Osteoblast (primary cell): ENCODE data around the gene ITPRIPL1. TPM values are rescaled to one million over a fixed set of nuclear protein-coding genes. Genes with fewer than 3 reads are reported as not detected.

Source experiments
- DNase-seq: peaks from one replicate; pipeline ENCODE4 v3.0.0; 2011; ENCODE audit warnings: low spot score, mixed read lengths; ENCODE audit not compliant: insufficient read length; ENCODE audit errors: missing footprints
- H2AFZ ChIP-seq: 2 replicates; pipeline ENCODE4 v1.6.0; 2011; ENCODE audit warnings: mild to moderate bottlenecking, low read length
- H3K27ac ChIP-seq: 2 replicates; pipeline ENCODE4 v1.5.1; 2011; ENCODE audit warnings: mild to moderate bottlenecking, low read depth, low read length, moderate library complexity
- H3K27me3 ChIP-seq: 2 replicates; pipeline ENCODE4 v1.6.0; 2012; ENCODE audit warnings: mild to moderate bottlenecking, control low read depth, inconsistent platforms, low read length, moderate library complexity; ENCODE audit not compliant: insufficient read depth
- H3K36me3 ChIP-seq: 2 replicates; pipeline ENCODE4 v1.5.1; 2011; ENCODE audit warnings: mild to moderate bottlenecking, low read length, control low read depth, moderate library complexity; ENCODE audit not compliant: insufficient read depth
- H3K4me1 ChIP-seq: 2 replicates; pipeline ENCODE4 v1.5.1; 2011; ENCODE audit warnings: mild to moderate bottlenecking, low read length, control low read depth, moderate library complexity; ENCODE audit not compliant: insufficient read depth
- H3K4me2 ChIP-seq: 2 replicates; pipeline ENCODE4 v1.6.0; 2011; ENCODE audit warnings: mild to moderate bottlenecking, low read length; ENCODE audit not compliant: insufficient read depth
- H3K4me3 ChIP-seq: fragments of 200-600 bp; sonication (generic); 3 replicates; pipeline ENCODE4 v1.5.1; 2012; ENCODE audit warnings: mild to moderate bottlenecking, low read length, inconsistent platforms; ENCODE audit not compliant: insufficient read depth
- H3K79me2 ChIP-seq: 2 replicates; pipeline ENCODE4 v1.6.0; 2012; ENCODE audit warnings: mild to moderate bottlenecking, low read length, control low read depth, inconsistent platforms; ENCODE audit not compliant: insufficient read depth
- H3K9me3 ChIP-seq: 2 replicates; pipeline ENCODE4 v1.5.1; 2011; ENCODE audit warnings: low read depth, low read length, control low read depth
- H4K20me1 ChIP-seq: 2 replicates; pipeline ENCODE4 v1.6.0; 2012; ENCODE audit warnings: mild to moderate bottlenecking, low read length, control low read depth; ENCODE audit not compliant: insufficient read depth
- CTCF ChIP-seq: IDR thresholded peaks from 2 replicates; pipeline ENCODE4 v1.5.1; 2011; ENCODE audit warnings: mild to moderate bottlenecking, low read depth, low read length, moderate library complexity; ENCODE audit errors: extremely low read depth
- total RNA-seq: library from RNA; depleted of rRNA; stranded (reverse); fragments of >200 nt; gene quantifications from 2 replicates; pipeline ENCODE4 v1.2.3, GENCODE V29; 2012

The ITPRIPL1 gene
- total RNA-seq, 1 donor: 1.4 TPM

DNA sequence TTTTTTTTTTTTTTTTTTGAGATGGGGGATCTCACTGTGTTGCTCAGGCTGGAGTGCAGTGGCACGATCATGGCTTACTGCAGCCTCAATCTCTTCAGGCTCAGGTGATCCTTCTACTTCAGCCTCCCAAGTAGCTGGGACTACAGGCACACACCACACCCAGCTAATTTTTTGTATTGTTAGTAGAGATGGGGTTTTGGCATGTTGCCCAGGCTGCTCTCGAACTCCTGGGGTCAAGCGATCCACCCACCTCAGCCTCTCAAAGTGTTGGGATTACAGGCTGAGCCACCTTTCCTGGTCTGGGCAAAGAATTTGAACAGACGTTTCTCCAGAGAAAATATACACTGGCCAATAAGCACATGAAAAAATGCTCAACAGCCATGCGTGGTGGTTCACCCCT is 16.9 kb upstream of the ITPRIPL1 start:
- TF ChIP-seq CTCF: no peak
- H3K27me3 ChIP-seq: no peaks in the 10 kb centered on the region
- peaks cover 2% of the 10 kb centered on the region for H3K36me3 ChIP-seq
- H3K9me3 ChIP-seq: no peaks in the 10 kb centered on the region
- no peak overlapping the region for H3K4me2 ChIP-seq
- no peak overlapping the region for H3K4me3 ChIP-seq
- H2AFZ ChIP-seq: no peak overlapping the region
- H3K79me2 ChIP-seq: peaks cover 19% of the 10 kb centered on the region
- no peak for DNase-seq
- peaks cover 14% of the 10 kb centered on the region for H3K4me1 ChIP-seq
- H3K27ac ChIP-seq: no peak overlapping the region
- H4K20me1 ChIP-seq: peaks cover 6% of the 10 kb centered on the region

GRCh38 chr2:96315005-96315399 is 10.1 kb upstream of the ITPRIPL1 start:
- Histone ChIP-seq H3K4me2 (peak overlapping the region; percentile 79), H3K36me3 (no peaks in the 10 kb centered on the region), H2AFZ (no peak overlapping the region), H3K79me2 (no peaks in the 10 kb centered on the region), H3K4me3 (peak overlapping the region; percentile 60), H3K4me1 (peaks cover 18% of the 10 kb centered on the region), H3K27me3 (no peaks in the 10 kb centered on the region), H4K20me1 (no peaks in the 10 kb centered on the region), H3K27ac (peak overlapping the region; percentile 78), H3K9me3 (no peaks in the 10 kb centered on the region)
- DNase-seq: no peak
- no peak for TF ChIP-seq CTCF

- H3K36me3 ChIP-seq: no peaks in the 10 kb centered on the region
- DNase-seq: no peak
- no peak for TF ChIP-seq CTCF
- peak overlapping the region; percentile 78 for H3K27ac ChIP-seq
- H3K4me2 ChIP-seq: peak overlapping the region; percentile 79
- H2AFZ ChIP-seq: peak overlapping the region; percentile 64
- peaks cover 18% of the 10 kb centered on the region for H3K4me1 ChIP-seq
- no peaks in the 10 kb centered on the region for H4K20me1 ChIP-seq
- peak overlapping the region; percentile 60 for H3K4me3 ChIP-seq
- no peaks in the 10 kb centered on the region for H3K9me3 ChIP-seq
- peaks cover 4% of the 10 kb centered on the region for H3K27me3 ChIP-seq
- H3K79me2 ChIP-seq: no peaks in the 10 kb centered on the region
These were observed 9.6 kb upstream of the ITPRIPL1 start for GRCh38 chr2:96315400-96316071.

- no peaks in the 10 kb centered on the region for H3K36me3 ChIP-seq
- H3K27ac ChIP-seq: no peak overlapping the region
- no peak overlapping the region for H2AFZ ChIP-seq
- peaks cover 27% of the 10 kb centered on the region for H3K4me1 ChIP-seq
- no peaks in the 10 kb centered on the region for H3K79me2 ChIP-seq
- no peak for DNase-seq
- TF ChIP-seq CTCF: no peak
- no peak overlapping the region for H3K4me3 ChIP-seq
- no peak overlapping the region for H3K4me2 ChIP-seq
- no peaks in the 10 kb centered on the region for H3K9me3 ChIP-seq
- peaks cover 15% of the 10 kb centered on the region for H3K27me3 ChIP-seq
- H4K20me1 ChIP-seq: no peaks in the 10 kb centered on the region
These were observed 8.1 kb upstream of the ITPRIPL1 start for GRCh38 chr2:96316999-96317398.
